Natural killer cell treated with Interleukin-12 subunit alpha and Interleukin-12 subunit beta and Interleukin-15 and Interleukin-18, amount 100 ng/mL, for 72 hours (primary cell): ENCODE data around the gene TSPAN18. TPM values are rescaled to one million over a fixed set of nuclear protein-coding genes. Genes with fewer than 3 reads are reported as not detected.

Source experiments
- ATAC-seq, 2 donors: fragments of 150-1000 bp; cut with Tn5 transposase in 1 of 2; sonication (Bioruptor Pico), chemical (Tn5 transposase) in 1 of 2; 2 replicates each; pipeline ENCODE4 v1.10.0; 2021
- DNase-seq: peaks from one replicate; pipeline ENCODE4 v3.0.0; 2022; ENCODE audit warnings: low spot score
- H3K27ac Mint-ChIP-seq, 2 donors: 1 replicate in 1 of 2; 2 replicates in 1 of 2; pipeline ENCODE4 v1.8.0; 2022; ENCODE audit warnings: mixed read lengths in 2 of 2, mild to moderate bottlenecking in 1 of 2, moderate library complexity in 1 of 2
- H3K27me3 Mint-ChIP-seq, 2 donors: 1 replicate in 1 of 2; 2 replicates in 1 of 2; pipeline ENCODE4 v1.8.0; 2022; ENCODE audit warnings: mixed read lengths in 2 of 2
- H3K36me3 Mint-ChIP-seq: one replicate; pipeline ENCODE4 v1.8.0; 2022; ENCODE audit warnings: mixed read lengths
- H3K4me1 Mint-ChIP-seq, 2 donors: 1 replicate in 1 of 2; 2 replicates in 1 of 2; pipeline ENCODE4 v1.8.0; 2022; ENCODE audit warnings: low read depth in 2 of 2, mixed read lengths in 2 of 2, mild to moderate bottlenecking in 1 of 2
- H3K4me3 Mint-ChIP-seq: one replicate; pipeline ENCODE4 v1.8.0; 2022; ENCODE audit warnings: mixed read lengths
- H3K9me3 Mint-ChIP-seq: 2 replicates; pipeline ENCODE4 v1.8.0; 2022; ENCODE audit warnings: mixed read lengths
- total RNA-seq, 2 donors: library from RNA; stranded (reverse); gene quantifications; one replicate each; pipeline ENCODE4 v1.2.3, GENCODE V29; 2022

Gene TSPAN18
- total RNA-seq, 2 donors from 2014 or later, result 0.26 to 0.64 TPM

GRCh38 chr11:44873537-44873936 is 146.8 kb downstream of the TSPAN18 start:
- ATAC-seq (no peak), DNase-seq (no peak)
- Mint-ChIP-seq H3K4me3 (no peak overlapping the region), H3K9me3 (peaks cover 2% of the 10 kb centered on the region), H3K27me3 (peaks cover under 1 to 24% of the 10 kb centered on the region in 2 donors), H3K4me1 (peaks cover 10 to 11% of the 10 kb centered on the region in 2 donors), H3K36me3 (no peaks in the 10 kb centered on the region), H3K27ac (no peak overlapping the region)

- H3K36me3 Mint-ChIP-seq, result no peaks in the 10 kb centered on the region
- H3K4me1 Mint-ChIP-seq, result peaks cover 10 to 11% of the 10 kb centered on the region in 2 donors
- H3K9me3 Mint-ChIP-seq, result peaks cover 2% of the 10 kb centered on the region
- H3K27me3 Mint-ChIP-seq, result peaks cover 0 to 24% of the 10 kb centered on the region in 2 donors
- H3K4me3 Mint-ChIP-seq, result no peak overlapping the region
- no peak for DNase-seq
- ATAC-seq, result no peak
- H3K27ac Mint-ChIP-seq, result no peak overlapping the region
These were observed 147.5 kb downstream of the TSPAN18 start for GRCh38 chr11:44874284-44874683.

GRCh38 chr11:44875037-44875436 is 148.3 kb downstream of the TSPAN18 start:
- no peak for DNase-seq
- Mint-ChIP-seq H3K4me1 (peaks cover 9% of the 10 kb centered on the region in 2 donors), H3K9me3 (peaks cover 2% of the 10 kb centered on the region), H3K36me3 (no peaks in the 10 kb centered on the region), H3K27me3 (peaks cover 0 to 24% of the 10 kb centered on the region in 2 donors), H3K27ac (no peak overlapping the region), H3K4me3 (no peak overlapping the region)
- ATAC-seq, result no peak

- DNase-seq (no peak), ATAC-seq (no peak)
- Mint-ChIP-seq H3K4me3 (no peak overlapping the region), H3K4me1 (no peaks in the 10 kb centered on the region), H3K27ac (no peak overlapping the region), H3K27me3 (peaks cover 0 to 14% of the 10 kb centered on the region in 2 donors), H3K9me3 (no peaks in the 10 kb centered on the region), H3K36me3 (no peaks in the 10 kb centered on the region)
These were observed 149.5 kb downstream of the TSPAN18 start for GRCh38 chr11:44876194-44876723.

- DNase-seq, result no peak
- H3K27ac Mint-ChIP-seq, result no peak overlapping the region
- H3K36me3 Mint-ChIP-seq, result no peaks in the 10 kb centered on the region
- H3K9me3 Mint-ChIP-seq, result no peaks in the 10 kb centered on the region
- ATAC-seq, result no peak
- peaks cover 0 to 11% of the 10 kb centered on the region in 2 donors for H3K27me3 Mint-ChIP-seq
- no peak overlapping the region for H3K4me3 Mint-ChIP-seq
- no peaks in the 10 kb centered on the region for H3K4me1 Mint-ChIP-seq
These were observed 150.1 kb downstream of the TSPAN18 start for GRCh38 chr11:44876906-44877305.

GRCh38 chr11:44877571-44878497 is 151.1 kb downstream of the TSPAN18 start:
- Mint-ChIP-seq H3K27ac (no peak overlapping the region), H3K4me3 (no peak overlapping the region), H3K9me3 (no peaks in the 10 kb centered on the region), H3K36me3 (no peaks in the 10 kb centered on the region), H3K27me3 (peaks cover 8 to 16% of the 10 kb centered on the region in 2 donors), H3K4me1 (no peaks in the 10 kb centered on the region)
- ATAC-seq (no peak), DNase-seq (no peak)

- ATAC-seq (no peak), DNase-seq (no peak)
- Mint-ChIP-seq H3K27me3 (peaks cover 14 to 21% of the 10 kb centered on the region in 2 donors), H3K27ac (no peak overlapping the region), H3K4me1 (no peaks in the 10 kb centered on the region), H3K4me3 (no peak overlapping the region), H3K36me3 (no peaks in the 10 kb centered on the region), H3K9me3 (no peaks in the 10 kb centered on the region)
These were observed 151.9 kb downstream of the TSPAN18 start for GRCh38 chr11:44878711-44879110.

- DNase-seq (no peak), ATAC-seq (no peak)
- Mint-ChIP-seq H3K27me3 (peaks cover 14 to 21% of the 10 kb centered on the region in 2 donors), H3K9me3 (no peaks in the 10 kb centered on the region), H3K36me3 (no peaks in the 10 kb centered on the region), H3K4me3 (no peak overlapping the region), H3K27ac (no peak overlapping the region), H3K4me1 (no peaks in the 10 kb centered on the region)
These were observed 152.7 kb downstream of the TSPAN18 start for GRCh38 chr11:44879432-44879831.

GRCh38 chr11:44880511-44880910 is 153.7 kb downstream of the TSPAN18 start:
- Mint-ChIP-seq H3K36me3 (no peaks in the 10 kb centered on the region), H3K4me1 (no peaks in the 10 kb centered on the region), H3K27me3 (peaks cover 14 to 20% of the 10 kb centered on the region in 2 donors), H3K9me3 (no peaks in the 10 kb centered on the region), H3K27ac (no peak overlapping the region), H3K4me3 (no peak overlapping the region)
- ATAC-seq, result no peak
- DNase-seq, result no peak

GRCh38 chr11:44880953-44881352 is 154.2 kb downstream of the TSPAN18 start:
- H3K27ac Mint-ChIP-seq, result no peak overlapping the region
- ATAC-seq (no peak), DNase-seq (no peak)
- no peak overlapping the region for H3K4me3 Mint-ChIP-seq
- peaks cover 14 to 20% of the 10 kb centered on the region in 2 donors for H3K27me3 Mint-ChIP-seq
- no peaks in the 10 kb centered on the region for H3K4me1 Mint-ChIP-seq
- no peaks in the 10 kb centered on the region for H3K36me3 Mint-ChIP-seq
- no peaks in the 10 kb centered on the region for H3K9me3 Mint-ChIP-seq

GRCh38 chr11:44883277-44883676 is 156.5 kb downstream of the TSPAN18 start:
- Mint-ChIP-seq H3K36me3 (no peaks in the 10 kb centered on the region), H3K9me3 (no peaks in the 10 kb centered on the region), H3K4me3 (no peak overlapping the region), H3K27ac (no peak overlapping the region), H3K27me3 (peaks cover 14 to 20% of the 10 kb centered on the region in 2 donors), H3K4me1 (no peaks in the 10 kb centered on the region)
- no peak for DNase-seq
- ATAC-seq, result peak in 1 of 2 donors; percentile 43

GRCh38 chr11:44884056-44884455 is 157.3 kb downstream of the TSPAN18 start:
- Mint-ChIP-seq H3K4me3 (no peak overlapping the region), H3K27ac (no peak overlapping the region)

GRCh38 chr11:44885065-44885810 is 158.5 kb downstream of the TSPAN18 start:
- no peaks in the 10 kb centered on the region for H3K36me3 Mint-ChIP-seq
- no peaks in the 10 kb centered on the region for H3K4me1 Mint-ChIP-seq
- no peak overlapping the region for H3K4me3 Mint-ChIP-seq
- H3K9me3 Mint-ChIP-seq, result no peaks in the 10 kb centered on the region
- peaks cover 14 to 20% of the 10 kb centered on the region in 2 donors for H3K27me3 Mint-ChIP-seq
- ATAC-seq, result no peak
- H3K27ac Mint-ChIP-seq, result no peak overlapping the region
- no peak for DNase-seq

More at GRCh38 chr11:44884056-44884455, 157.3 kb downstream of the TSPAN18 start:
- no peaks in the 10 kb centered on the region for H3K9me3 Mint-ChIP-seq
- DNase-seq (no peak), ATAC-seq (no peak)
- H3K27me3 Mint-ChIP-seq, result peaks cover 14 to 20% of the 10 kb centered on the region in 2 donors
- H3K36me3 Mint-ChIP-seq, result no peaks in the 10 kb centered on the region
- H3K4me1 Mint-ChIP-seq, result no peaks in the 10 kb centered on the region
